MCF 10A (cell line): Measurements from ENCODE around the gene ADI1. TPM values are rescaled to one million over a fixed set of nuclear protein-coding genes. Genes with fewer than 3 reads are reported as not detected.
A peak's percentile ranks its signal among the peaks of the same experiment; 100 is the strongest.

Experiments
- BruUV-seq: library from RNA; stranded (reverse); fragments of 400-500 nt; replicated peaks from 2 replicates; lab custom pipeline; 2021; lab: Mats Ljungman, UMichigan
- CTCF ChIA-PET: fragments of 300-600 bp; sonication (Branson Sonifier 250); formaldehyde crosslinking; extraction: SDS; loops from one replicate; lab custom pipeline; 2021; ENCODE audit warnings: antibody characterized with exemption, inconsistent platforms; lab: Yijun Ruan, JAX
- POLR2A ChIA-PET: fragments of 300-600, 350-650 bp; sonication (Branson Sonifier 250); formaldehyde crosslinking; extraction: SDS; loops from one replicate; lab custom pipeline; 2020; ENCODE audit warnings: antibody characterized with exemption, inconsistent platforms; lab: Yijun Ruan, JAX
- DNase-seq: peaks from one replicate; pipeline ENCODE4 v3.0.0-alpha.2; 2018; ENCODE audit not compliant: unreplicated experiment
- H3K27ac Mint-ChIP-seq: one replicate; pipeline ENCODE4 v1.8.0; 2022; ENCODE audit warnings: mild to moderate bottlenecking, low read depth, mixed read lengths; ENCODE audit not compliant: unreplicated experiment
- H3K27me3 Mint-ChIP-seq: one replicate; pipeline ENCODE4 v1.8.0; 2022; ENCODE audit warnings: mixed read lengths; ENCODE audit not compliant: insufficient read depth, unreplicated experiment
- H3K36me3 Mint-ChIP-seq: one replicate; pipeline ENCODE4 v1.8.0; 2022; ENCODE audit warnings: mild to moderate bottlenecking, moderate library complexity, mixed read lengths; ENCODE audit not compliant: insufficient read depth, unreplicated experiment
- H3K4me1 Mint-ChIP-seq: one replicate; pipeline ENCODE4 v1.8.0; 2022; ENCODE audit warnings: mixed read lengths; ENCODE audit not compliant: insufficient read depth, unreplicated experiment
- H3K4me3 Mint-ChIP-seq: one replicate; pipeline ENCODE4 v1.8.0; 2022; ENCODE audit warnings: mild to moderate bottlenecking, moderate library complexity, mixed read lengths; ENCODE audit not compliant: unreplicated experiment
- H3K9me3 Mint-ChIP-seq: one replicate; pipeline ENCODE4 v1.8.0; 2022; ENCODE audit warnings: mixed read lengths; ENCODE audit not compliant: unreplicated experiment
- intact Hi-C: fragments of 100-400 bp; cut with micrococcal nuclease; formaldehyde crosslinking; loops from 2 replicates; pipeline ENCODE4 v1.14.1; 2022
- total RNA-seq: library from RNA; stranded (reverse); gene quantifications from 2 replicates; pipeline ENCODE4 v1.2.3, GENCODE V29; 2022
- TF ChIP-seq, protein P1 (sequence below): fragments of 200-600 bp; IDR thresholded peaks from one replicate; pipeline ENCODE4 v1.8.0; 2022; ENCODE audit warnings: antibody characterized with exemption, mild to moderate bottlenecking; ENCODE audit not compliant: unreplicated experiment

Gene ADI1
- total RNA-seq, 1 experiment from 2014 or later, result 61.9 TPM

DNA sequence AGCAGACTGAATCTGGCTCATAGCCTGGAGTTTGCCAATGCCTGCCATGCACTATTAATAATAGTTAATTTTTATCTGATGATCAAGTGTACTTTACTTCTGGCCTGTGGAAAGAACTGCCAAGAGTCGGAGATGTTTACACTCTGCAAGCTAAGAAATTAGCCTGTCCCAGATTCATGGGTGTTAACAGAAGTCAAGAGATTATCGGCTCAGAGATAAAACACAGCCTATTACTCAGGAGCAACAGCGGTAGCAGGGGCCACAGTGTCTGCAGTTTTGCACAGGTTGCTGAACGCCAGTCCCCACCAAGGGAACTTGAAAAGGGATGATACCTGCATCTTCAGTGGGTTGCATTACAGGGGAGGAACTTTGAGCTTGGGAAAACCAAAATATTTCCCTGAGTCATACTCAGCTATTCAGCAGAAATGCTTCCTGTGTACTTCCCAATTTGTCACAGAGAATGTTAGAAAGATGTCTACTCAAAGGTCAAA lies 4.3 kb upstream of the ADI1 start:
- TF ChIP-seq, protein P1, sequence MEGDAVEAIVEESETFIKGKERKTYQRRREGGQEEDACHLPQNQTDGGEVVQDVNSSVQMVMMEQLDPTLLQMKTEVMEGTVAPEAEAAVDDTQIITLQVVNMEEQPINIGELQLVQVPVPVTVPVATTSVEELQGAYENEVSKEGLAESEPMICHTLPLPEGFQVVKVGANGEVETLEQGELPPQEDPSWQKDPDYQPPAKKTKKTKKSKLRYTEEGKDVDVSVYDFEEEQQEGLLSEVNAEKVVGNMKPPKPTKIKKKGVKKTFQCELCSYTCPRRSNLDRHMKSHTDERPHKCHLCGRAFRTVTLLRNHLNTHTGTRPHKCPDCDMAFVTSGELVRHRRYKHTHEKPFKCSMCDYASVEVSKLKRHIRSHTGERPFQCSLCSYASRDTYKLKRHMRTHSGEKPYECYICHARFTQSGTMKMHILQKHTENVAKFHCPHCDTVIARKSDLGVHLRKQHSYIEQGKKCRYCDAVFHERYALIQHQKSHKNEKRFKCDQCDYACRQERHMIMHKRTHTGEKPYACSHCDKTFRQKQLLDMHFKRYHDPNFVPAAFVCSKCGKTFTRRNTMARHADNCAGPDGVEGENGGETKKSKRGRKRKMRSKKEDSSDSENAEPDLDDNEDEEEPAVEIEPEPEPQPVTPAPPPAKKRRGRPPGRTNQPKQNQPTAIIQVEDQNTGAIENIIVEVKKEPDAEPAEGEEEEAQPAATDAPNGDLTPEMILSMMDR, result no peak
- BruUV-seq, result no TSS peak
- peaks cover 15% of the 10 kb centered on the region for H3K4me1 Mint-ChIP-seq
- no peaks in the 10 kb centered on the region for H3K36me3 Mint-ChIP-seq
- peak; percentile 5 for DNase-seq
- H3K4me3 Mint-ChIP-seq, result no peak overlapping the region
- H3K27ac Mint-ChIP-seq, result no peak overlapping the region
- ChIA-PET POLR2A (interaction anchor here (1.0 to 1.9 kb wide), 3 partner anchors 12 to 51 kb away, joined by 3 to 5 read pairs (median 5); partner anchors contain the start of gene RNASEH1), CTCF (interaction anchor here (0.8 to 1.3 kb wide), 3 partner anchors 100 to 700 kb away, joined by 3 to 6 read pairs (median 4); no protein-coding TSS in a partner anchor)
- no peaks in the 10 kb centered on the region for H3K9me3 Mint-ChIP-seq
- intact Hi-C loops, result no loop called here
- H3K27me3 Mint-ChIP-seq, result no peaks in the 10 kb centered on the region

DNA sequence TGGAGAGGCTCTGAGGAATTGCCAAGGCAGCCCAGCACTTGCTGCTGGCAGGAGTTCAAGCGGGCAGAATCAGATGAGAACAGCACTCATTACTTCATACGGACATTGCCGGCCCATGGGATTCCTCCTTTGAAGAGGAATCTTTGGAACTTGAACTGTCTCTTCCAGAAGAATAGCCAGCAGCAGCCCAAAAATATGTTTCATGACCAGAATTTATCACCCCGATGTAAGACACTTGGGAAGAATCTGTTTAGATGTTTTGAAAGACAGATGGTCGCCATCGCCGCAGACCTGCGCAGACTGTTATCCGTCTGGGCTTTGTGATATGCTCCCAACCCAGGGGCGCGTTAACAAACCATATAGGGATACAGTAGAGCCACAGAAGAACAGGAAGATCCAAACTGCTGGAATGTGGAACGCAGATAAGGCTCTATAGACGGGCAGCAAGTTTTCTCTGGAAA lies 3.7 kb upstream of the ADI1 start:
- CTCF ChIA-PET, result no interaction called here
- Mint-ChIP-seq H3K36me3 (no peaks in the 10 kb centered on the region), H3K4me1 (peaks cover 15% of the 10 kb centered on the region), H3K9me3 (no peaks in the 10 kb centered on the region), H3K27ac (no peak overlapping the region), H3K27me3 (no peaks in the 10 kb centered on the region), H3K4me3 (no peak overlapping the region)
- intact Hi-C loops, result no loop called here
- TF ChIP-seq, protein P1, result no peak
- BruUV-seq, result no TSS peak
- POLR2A ChIA-PET, result interaction anchor here (1.9 kb wide), 1 partner anchor 35 kb away, joined by 5 read pairs; the partner anchor contains the start of gene RNASEH1
- DNase-seq, result no peak

DNA sequence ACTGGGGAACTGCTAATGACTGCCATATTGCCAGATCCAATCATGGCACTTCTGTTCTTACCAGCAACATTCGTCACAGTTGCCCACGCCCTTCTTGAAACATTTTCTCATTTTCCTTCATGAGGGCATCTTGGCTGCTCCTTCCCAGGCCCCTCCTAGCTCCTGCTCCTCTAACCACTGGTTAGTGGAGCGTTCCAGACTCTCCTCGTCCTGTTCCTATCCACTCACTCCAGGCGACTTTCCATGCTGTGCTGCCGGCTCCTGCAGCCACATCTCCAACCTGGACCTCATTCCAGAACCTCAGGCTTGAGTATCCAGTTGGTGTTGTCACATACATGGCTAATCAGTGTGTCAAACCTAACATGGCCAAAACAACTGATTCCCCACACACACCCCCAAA lies 1.3 kb upstream of the ADI1 start:
- TF ChIP-seq, protein P1, result no peak
- Mint-ChIP-seq H3K27ac (no peak overlapping the region), H3K4me3 (peak overlapping the region; percentile 78), H3K4me1 (peaks cover 20% of the 10 kb centered on the region), H3K27me3 (no peaks in the 10 kb centered on the region), H3K36me3 (peaks cover 14% of the 10 kb centered on the region), H3K9me3 (no peaks in the 10 kb centered on the region)
- intact Hi-C loops, result no loop called here
- no peak for DNase-seq
- BruUV-seq, result no TSS peak
- POLR2A ChIA-PET, result interaction anchor here (1.1 to 2.5 kb wide), 4 partner anchors 15 to 59 kb away, joined by 3 to 18 read pairs (median 6); no protein-coding TSS in a partner anchor
- CTCF ChIA-PET, result interaction anchor here (0.7 to 0.9 kb wide), 2 partner anchors 15 to 92 kb away, joined by 4 to 6 read pairs; no protein-coding TSS in a partner anchor

DNA sequence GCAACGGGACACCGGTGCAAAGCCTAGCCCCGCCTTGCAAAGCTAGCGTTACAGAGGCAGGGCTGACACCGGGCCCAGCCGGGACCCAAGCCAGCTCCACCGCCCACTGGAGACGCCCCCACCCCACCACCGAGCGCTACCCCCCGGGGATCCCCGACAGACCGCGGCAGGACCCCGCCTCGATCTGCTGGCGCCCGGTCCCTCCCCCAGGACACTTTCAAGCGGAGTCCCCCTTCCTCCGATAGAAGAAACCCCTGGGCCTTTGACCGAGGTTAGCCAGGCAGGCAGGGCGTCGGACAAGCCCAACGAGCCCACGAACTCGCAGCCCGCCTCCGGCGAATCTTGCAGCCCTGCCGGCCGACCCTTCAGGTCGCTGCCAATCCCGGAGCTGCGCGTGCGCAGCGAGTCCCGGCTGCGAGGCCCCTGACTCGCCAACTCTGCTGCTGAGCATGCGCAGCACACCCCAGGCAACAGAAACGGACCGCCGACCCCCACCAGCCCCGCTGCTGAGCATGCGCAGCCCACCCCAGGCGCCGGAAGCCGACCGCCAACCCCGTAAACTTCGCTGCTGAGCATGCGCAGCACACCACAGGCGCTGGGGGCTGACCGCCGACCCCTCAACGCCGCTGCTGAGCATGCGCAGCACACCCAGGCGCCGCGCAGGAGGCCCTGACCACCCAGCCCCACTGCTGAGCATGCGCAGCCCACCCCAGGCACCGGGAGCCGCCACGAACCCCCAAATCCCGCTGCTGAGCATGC lies 656 bp downstream of the ADI1 start:
- H3K27ac Mint-ChIP-seq, result peak overlapping the region; percentile 65
- no TSS peak for BruUV-seq
- H3K4me3 Mint-ChIP-seq, result peak overlapping the region; percentile 78
- intact Hi-C loops, result loop anchor here (1.0 to 2.0 kb wide), 2 partner anchors 40 to 133 kb away; partner anchors contain the start of gene RNASEH1
- POLR2A ChIA-PET, result interaction anchor here (0.6 to 3.6 kb wide), 16 partner anchors 9 to 752 kb away, joined by 3 to 26 read pairs (median 4); partner anchors contain the start of genes EIPR1, RNASEH1 and TRAPPC12
- peaks cover 28% of the 10 kb centered on the region for H3K36me3 Mint-ChIP-seq
- peaks cover 26% of the 10 kb centered on the region for H3K4me1 Mint-ChIP-seq
- TF ChIP-seq, protein P1, result no peak
- DNase-seq, result peak; percentile 92
- CTCF ChIA-PET, result interaction anchor here (0.7 to 1.6 kb wide), 3 partner anchors 10 to 95 kb away, joined by 3 read pairs; no protein-coding TSS in a partner anchor
- no peaks in the 10 kb centered on the region for H3K27me3 Mint-ChIP-seq
- no peaks in the 10 kb centered on the region for H3K9me3 Mint-ChIP-seq
